RWPE2 (cell line): ENCODE measurements around the gene MMD2.
"Not testable (repeated sequence)": the region's sequence is repeated elsewhere in the genome, so short reads cannot be mapped to it uniquely, and the experiment has no call there.

Experiments used
- ATAC-seq: fragments of 200-7000 bp; cut with Tn5 transposase; 3 replicates; pipeline ENCODE4 v1.9.1; 2021; ENCODE audit warnings: low read depth
- DNase-seq: peaks from one replicate; pipeline ENCODE4 v3.0.0-alpha.2; 2020; ENCODE audit warnings: low spot score
- H3K27ac ChIP-seq: fragments of 450-650 bp; 2 replicates; pipeline ENCODE4 v1.5.1; 2017; ENCODE audit warnings: mild to moderate bottlenecking; ENCODE audit not compliant: poor library complexity, severe bottlenecking
- H3K27me3 ChIP-seq: fragments of 250-450 bp; sonication (Bioruptor Pico); 2 replicates; pipeline ENCODE4 v1.5.1; 2021; ENCODE audit warnings: mild to moderate bottlenecking, moderate library complexity; ENCODE audit not compliant: insufficient read depth, poor library complexity, severe bottlenecking
- H3K36me3 ChIP-seq: fragments of 250-450 bp; sonication (Bioruptor Pico); 2 replicates; pipeline ENCODE4 v1.5.1; 2020; ENCODE audit warnings: low read depth, mild to moderate bottlenecking, moderate library complexity
- H3K4me1 ChIP-seq: fragments of 250-450 bp; sonication (Bioruptor Pico); 2 replicates; pipeline ENCODE4 v1.5.1; 2021; ENCODE audit warnings: mild to moderate bottlenecking, moderate library complexity; ENCODE audit not compliant: insufficient read depth, poor library complexity, severe bottlenecking
- H3K4me3 ChIP-seq: fragments of 250-450 bp; sonication (Bioruptor Pico); 2 replicates; pipeline ENCODE4 v1.5.1; 2021; ENCODE audit warnings: mild to moderate bottlenecking, moderate library complexity; ENCODE audit not compliant: severe bottlenecking
- H3K9me3 ChIP-seq: fragments of 250-450 bp; sonication (Bioruptor Pico); 2 replicates; pipeline ENCODE4 v1.5.1; 2021; ENCODE audit warnings: mild to moderate bottlenecking, moderate library complexity; ENCODE audit not compliant: severe bottlenecking
- TF ChIP-seq, protein P1 (sequence below): fragments of 450-650 bp; IDR thresholded peaks from one replicate; pipeline ENCODE4 v1.5.1; 2017; ENCODE audit warnings: mild to moderate bottlenecking, moderate library complexity; ENCODE audit not compliant: poor library complexity, severe bottlenecking

Gene MMD2

DNA sequence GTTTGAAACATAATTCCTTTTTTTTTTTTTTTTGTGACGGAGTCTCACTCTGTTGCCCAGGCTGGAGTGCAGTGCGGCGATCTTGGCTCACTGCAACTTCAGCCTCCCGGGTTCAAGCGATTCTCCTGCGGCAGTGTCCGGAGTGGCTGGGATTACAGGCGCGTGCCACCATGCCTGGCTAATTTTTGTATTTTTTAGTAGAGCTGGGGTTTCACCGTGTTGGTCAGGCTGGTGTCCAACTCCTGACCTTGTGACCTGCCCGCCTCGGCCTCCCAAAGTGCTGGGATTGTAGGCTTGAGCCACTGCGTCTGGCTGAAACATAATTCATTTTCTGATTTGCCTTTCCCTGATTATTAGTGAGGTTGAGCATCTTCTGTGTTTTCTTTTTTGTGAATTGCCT, 16.6 kb upstream of the MMD2 start:
- peaks cover 45% of the 10 kb centered on the region for H3K36me3 ChIP-seq
- H3K27me3 ChIP-seq, H3K27ac ChIP-seq, H3K9me3 ChIP-seq, H3K4me1 ChIP-seq, DNase-seq, H3K4me3 ChIP-seq, ATAC-seq: not testable (repeated sequence)

DNA sequence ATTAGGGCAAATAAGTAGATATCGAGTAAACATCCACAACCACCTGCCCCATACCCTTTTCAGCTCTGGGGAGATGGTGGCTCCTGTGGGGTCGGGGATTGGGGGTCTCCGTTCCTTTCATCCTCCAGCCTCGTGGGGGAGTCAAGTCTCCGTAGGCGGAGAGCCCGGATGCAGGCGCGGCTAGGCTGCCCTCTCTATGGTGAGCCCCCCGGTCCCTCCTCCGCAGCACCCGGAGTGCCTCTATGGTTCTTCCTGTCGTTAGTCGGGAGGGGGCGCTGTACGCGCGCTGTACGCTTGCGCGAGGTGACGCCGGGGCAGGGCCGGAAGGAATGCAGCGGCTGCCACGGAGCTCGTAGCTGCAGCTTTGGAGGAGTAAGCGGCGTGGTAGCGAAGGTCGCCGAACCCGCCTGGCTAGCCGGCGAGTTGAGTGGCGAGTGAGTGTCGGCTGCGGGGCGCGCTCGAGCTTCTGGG, 14.8 kb upstream of the MMD2 start:
- H3K9me3 ChIP-seq: no peaks in the 10 kb centered on the region
- DNase-seq (peak; percentile 86), ATAC-seq (peak; percentile 93)
- peak overlapping the region; percentile 65 for H3K4me3 ChIP-seq
- H3K4me1 ChIP-seq: peaks cover 3% of the 10 kb centered on the region
- no peaks in the 10 kb centered on the region for H3K27me3 ChIP-seq
- H3K36me3 ChIP-seq: peaks cover 29% of the 10 kb centered on the region
- TF ChIP-seq, protein P1, sequence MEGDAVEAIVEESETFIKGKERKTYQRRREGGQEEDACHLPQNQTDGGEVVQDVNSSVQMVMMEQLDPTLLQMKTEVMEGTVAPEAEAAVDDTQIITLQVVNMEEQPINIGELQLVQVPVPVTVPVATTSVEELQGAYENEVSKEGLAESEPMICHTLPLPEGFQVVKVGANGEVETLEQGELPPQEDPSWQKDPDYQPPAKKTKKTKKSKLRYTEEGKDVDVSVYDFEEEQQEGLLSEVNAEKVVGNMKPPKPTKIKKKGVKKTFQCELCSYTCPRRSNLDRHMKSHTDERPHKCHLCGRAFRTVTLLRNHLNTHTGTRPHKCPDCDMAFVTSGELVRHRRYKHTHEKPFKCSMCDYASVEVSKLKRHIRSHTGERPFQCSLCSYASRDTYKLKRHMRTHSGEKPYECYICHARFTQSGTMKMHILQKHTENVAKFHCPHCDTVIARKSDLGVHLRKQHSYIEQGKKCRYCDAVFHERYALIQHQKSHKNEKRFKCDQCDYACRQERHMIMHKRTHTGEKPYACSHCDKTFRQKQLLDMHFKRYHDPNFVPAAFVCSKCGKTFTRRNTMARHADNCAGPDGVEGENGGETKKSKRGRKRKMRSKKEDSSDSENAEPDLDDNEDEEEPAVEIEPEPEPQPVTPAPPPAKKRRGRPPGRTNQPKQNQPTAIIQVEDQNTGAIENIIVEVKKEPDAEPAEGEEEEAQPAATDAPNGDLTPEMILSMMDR: peak; percentile 87
- peak overlapping the region; percentile 51 for H3K27ac ChIP-seq

DNA sequence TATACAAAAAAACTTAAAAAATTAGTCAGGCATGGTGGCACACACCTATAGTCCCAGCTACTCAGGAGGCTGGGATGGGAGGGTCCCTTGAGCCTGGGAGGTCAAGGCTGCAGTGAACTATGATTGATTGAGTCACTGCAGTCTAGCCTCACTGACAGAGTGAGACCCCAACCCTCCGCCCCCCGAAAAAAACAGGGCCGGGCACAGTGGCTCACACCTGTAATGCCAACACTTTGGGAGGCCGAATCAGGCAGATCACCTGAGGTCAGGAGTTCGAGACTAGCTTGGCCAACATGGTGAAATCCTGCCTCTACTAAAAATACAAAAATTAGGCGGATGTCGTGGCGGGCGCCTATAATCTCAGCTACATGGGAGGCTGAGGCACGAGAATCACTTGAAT, 13.5 kb upstream of the MMD2 start:
- H3K4me3 ChIP-seq, H3K27me3 ChIP-seq, H3K4me1 ChIP-seq, DNase-seq, H3K9me3 ChIP-seq, ATAC-seq, H3K27ac ChIP-seq: not testable (repeated sequence)
- peaks cover 16% of the 10 kb centered on the region for H3K36me3 ChIP-seq

DNA sequence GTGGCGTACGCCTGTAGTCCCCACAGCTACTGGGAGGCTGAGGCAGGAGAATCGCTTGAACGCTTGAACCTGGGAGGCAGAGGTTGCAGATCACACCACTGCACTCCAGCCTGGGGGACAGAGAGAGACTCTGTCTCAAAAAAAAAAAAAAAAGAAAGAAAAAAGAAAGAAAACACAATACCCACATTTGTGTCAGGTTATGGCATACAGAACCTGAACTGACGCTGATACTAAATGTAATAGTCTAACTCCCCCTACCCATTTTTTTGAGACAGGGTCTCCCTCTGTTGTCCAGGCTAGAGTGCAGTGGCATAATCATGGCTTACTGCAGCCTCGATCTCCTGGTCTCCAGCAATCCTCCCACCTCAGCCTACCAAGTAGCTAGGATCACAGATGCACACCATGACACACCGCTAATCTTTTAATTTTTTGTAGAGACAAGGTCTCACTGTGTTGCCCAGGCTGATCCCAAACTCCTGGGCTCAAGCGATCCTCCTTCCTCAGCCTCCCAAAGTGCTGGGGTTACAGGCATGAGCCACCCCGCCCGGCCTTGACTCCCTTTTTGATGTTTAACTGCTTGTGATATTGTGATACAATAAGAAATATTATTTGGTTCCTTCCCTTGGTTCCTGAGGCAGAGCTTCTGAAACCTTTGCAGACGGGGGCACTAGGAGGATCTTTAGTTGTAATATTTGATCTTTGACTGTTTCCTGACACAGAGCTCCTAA, 6.5 kb upstream of the MMD2 start:
- H3K4me3 ChIP-seq: no peak overlapping the region
- H3K9me3 ChIP-seq: no peaks in the 10 kb centered on the region
- DNase-seq (peak; percentile 9), ATAC-seq (no peak)
- no peaks in the 10 kb centered on the region for H3K27me3 ChIP-seq
- no peak overlapping the region for H3K27ac ChIP-seq
- no peaks in the 10 kb centered on the region for H3K36me3 ChIP-seq
- TF ChIP-seq, protein P1: no peak
- no peaks in the 10 kb centered on the region for H3K4me1 ChIP-seq

DNA sequence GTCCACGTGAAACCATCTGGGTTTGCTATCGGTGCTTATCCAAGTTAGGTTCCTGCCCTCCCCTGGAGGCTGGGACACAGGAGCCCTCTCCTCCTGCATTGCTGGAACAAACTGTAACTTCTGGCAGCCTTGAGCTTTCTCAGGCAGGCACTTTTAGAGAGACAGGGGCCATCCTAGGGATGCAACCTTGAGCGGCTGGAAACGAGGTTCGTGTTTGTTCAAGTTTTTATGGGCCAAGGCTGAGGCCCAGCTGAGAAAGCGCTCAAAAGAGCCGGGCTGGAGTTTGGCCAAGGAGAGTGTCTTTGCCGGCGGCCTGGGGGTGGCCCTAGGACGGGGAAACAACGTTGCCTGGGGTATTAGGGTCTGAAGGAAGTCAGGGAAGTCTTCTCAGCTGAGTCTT, 5.5 kb upstream of the MMD2 start:
- no peaks in the 10 kb centered on the region for H3K36me3 ChIP-seq
- no peaks in the 10 kb centered on the region for H3K27me3 ChIP-seq
- no peaks in the 10 kb centered on the region for H3K9me3 ChIP-seq
- no peak overlapping the region for H3K4me3 ChIP-seq
- ATAC-seq (no peak), DNase-seq (peak; percentile 11)
- no peaks in the 10 kb centered on the region for H3K4me1 ChIP-seq
- TF ChIP-seq, protein P1: no peak
- H3K27ac ChIP-seq: no peak overlapping the region
